H1 (cell line): Measurements from ENCODE around the gene GMPR2.

Source experiments
- CTCF ChIP-seq, 3 experiments: IDR thresholded peaks; 1 replicate in 2 of 3; 2 replicates in 1 of 3; pipeline versions ENCODE4 v1.5.1 to v1.6.1; 2011; ENCODE audit warnings: low read length in 3 of 3, mild to moderate bottlenecking in 3 of 3, inconsistent platforms in 2 of 3, low read depth in 1 of 3, moderate library complexity in 1 of 3; ENCODE audit not compliant: insufficient read depth in 1 of 3; ENCODE audit errors: control extremely low read depth in 1 of 3
- JUND ChIP-seq: IDR thresholded peaks from 2 replicates; pipeline ENCODE4 v1.6.1; 2011; ENCODE audit warnings: mild to moderate bottlenecking, improper control_type of control experiment, low read length
- POLR2AphosphoS5 ChIP-seq: IDR thresholded peaks from 2 replicates; pipeline ENCODE4 v1.6.1; 2011; ENCODE audit warnings: low read depth, low read length
- RAD21 ChIP-seq, 2 experiments: IDR thresholded peaks in 1 of 2; conservative IDR thresholded peaks in 1 of 2; 2 replicates each; pipeline ENCODE4 v1.6.1; 2011; ENCODE audit warnings: low read depth in 2 of 2, low read length in 2 of 2, improper control_type of control experiment in 1 of 2, inconsistent platforms in 1 of 2, mild to moderate bottlenecking in 1 of 2, moderate library complexity in 1 of 2
- SP2 ChIP-seq: IDR thresholded peaks from 2 replicates; pipeline ENCODE4 v1.6.1; 2012; ENCODE audit warnings: mild to moderate bottlenecking, low read length, inconsistent platforms
- ZNF274 ChIP-seq: IDR thresholded peaks from 2 replicates; pipeline ENCODE4 v1.7.0; 2012; ENCODE audit warnings: low read length, borderline replicate concordance; ENCODE audit errors: extremely low read depth
- TF ChIP-seq, protein P1 (sequence below): IDR thresholded peaks from 2 replicates; pipeline ENCODE4 v1.6.1; 2012; ENCODE audit warnings: low read length, inconsistent platforms

DNA sequence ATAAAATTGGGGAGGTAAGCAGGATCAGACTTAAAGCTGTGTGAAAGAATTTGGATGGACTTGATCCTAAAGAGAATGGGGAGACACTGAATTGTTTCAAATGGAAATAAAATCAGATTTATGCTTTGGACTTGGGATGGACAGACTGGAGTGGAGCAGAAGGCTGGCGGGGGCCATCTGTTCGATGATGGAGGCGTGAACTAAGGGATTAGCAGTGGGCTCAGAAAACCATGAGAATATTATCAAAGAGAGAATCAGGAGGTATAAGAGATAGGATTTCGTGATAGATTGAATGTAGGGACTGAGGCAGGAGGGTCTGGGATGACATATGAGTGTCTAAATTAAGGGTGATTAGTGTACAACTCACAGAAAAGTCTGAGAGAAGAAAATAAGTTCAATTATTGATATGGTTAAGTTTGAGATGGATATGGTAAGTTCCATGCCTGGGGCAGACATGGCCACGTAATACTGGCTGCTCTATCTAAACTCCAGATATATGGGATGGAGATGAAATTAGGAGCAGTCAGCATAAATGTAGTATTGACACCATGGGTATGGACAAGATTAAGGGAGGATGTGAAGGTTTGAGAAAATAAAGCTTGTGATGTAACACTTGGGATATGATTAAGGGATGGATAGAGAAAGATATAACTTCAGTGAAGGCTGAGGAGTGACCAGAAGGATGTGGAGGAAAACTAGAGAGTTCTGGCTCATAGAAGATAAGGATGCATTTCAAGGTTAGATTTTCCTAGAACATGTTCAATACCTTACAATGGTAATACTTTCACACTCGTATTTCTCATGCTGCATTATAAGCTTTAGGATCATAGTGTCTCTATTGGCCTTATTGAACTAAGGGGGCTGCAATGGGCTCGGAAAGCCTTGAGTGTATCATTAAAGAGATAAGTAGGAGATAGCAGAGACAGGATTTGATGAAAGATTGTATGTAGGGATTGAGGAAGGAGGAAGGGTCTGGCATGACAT, 28.3 kb upstream of the GMPR2 start:
- TF ChIP-seq, protein P1, sequence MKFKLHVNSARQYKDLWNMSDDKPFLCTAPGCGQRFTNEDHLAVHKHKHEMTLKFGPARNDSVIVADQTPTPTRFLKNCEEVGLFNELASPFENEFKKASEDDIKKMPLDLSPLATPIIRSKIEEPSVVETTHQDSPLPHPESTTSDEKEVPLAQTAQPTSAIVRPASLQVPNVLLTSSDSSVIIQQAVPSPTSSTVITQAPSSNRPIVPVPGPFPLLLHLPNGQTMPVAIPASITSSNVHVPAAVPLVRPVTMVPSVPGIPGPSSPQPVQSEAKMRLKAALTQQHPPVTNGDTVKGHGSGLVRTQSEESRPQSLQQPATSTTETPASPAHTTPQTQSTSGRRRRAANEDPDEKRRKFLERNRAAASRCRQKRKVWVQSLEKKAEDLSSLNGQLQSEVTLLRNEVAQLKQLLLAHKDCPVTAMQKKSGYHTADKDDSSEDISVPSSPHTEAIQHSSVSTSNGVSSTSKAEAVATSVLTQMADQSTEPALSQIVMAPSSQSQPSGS = no peak
- no peak for TF ChIP-seq ZNF274
- TF ChIP-seq POLR2AphosphoS5 = no peak
- TF ChIP-seq CTCF (IDR thresholded peaks at IDR 0.05; ENCODE audit: control extremely low read depth in 1 of 3, insufficient read depth in 1 of 3, low read depth in 1 of 3, low read length in 3 of 3) = no peak
- no peak for TF ChIP-seq SP2
- TF ChIP-seq JUND = no peak
- TF ChIP-seq RAD21 (IDR thresholded peaks at IDR 0.05 in 1 of 2, conservative IDR thresholded peaks at IDR 0.05 in 1 of 2; ENCODE audit: low read depth in 2 of 2, low read length in 2 of 2) = no peak
